ENCODE data around the gene NCL.
"Not testable (repeated sequence)": the region's sequence is repeated elsewhere in the genome, so short reads cannot be mapped to it uniquely, and the experiment has no call there.

NCL gene

DNA sequence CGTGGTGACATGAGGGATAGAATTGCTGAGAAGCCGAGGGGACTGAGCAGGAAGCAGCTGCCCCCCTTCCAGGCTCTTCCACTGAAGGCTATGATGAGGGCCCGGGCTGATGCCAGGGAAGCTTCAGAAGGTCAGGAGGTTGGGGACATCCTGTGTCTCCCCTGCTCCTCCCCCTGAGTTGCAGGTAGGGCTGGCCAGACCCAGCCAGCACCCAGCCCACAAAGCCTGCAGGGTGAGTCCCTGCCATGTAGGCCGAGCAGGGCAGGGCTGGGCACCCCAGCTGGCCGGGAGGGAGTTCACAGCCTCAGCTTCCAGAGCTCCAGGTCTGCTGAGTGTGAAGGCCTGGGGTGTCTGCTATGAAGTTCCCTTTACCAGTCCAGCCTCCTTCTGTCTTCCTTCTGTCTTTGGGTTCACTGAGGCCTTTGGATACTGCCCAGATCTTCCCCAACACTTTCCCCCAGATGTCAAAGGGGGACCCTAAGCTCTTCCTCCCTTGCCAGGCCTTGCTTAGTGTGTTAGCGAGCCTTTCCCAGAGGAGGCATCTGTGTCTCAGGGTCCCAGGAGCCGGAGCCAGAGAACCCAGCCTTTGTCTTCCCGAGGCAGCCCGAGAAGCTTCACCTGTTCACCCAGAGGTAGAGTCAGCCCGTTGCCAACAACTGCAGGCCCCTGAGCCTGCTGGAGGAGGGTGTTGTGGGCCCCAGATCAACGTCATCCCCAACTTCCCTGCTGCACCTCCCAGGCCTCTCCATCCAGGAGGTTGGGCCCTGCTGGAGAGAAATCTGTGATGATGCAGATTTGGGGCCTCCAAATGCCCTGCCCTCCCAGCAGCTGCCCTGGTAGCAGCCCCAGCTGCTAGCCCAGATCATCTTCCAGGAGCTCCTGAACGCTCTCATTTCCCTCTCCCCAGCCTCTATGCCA, 3.6 kb upstream of the NCL start:
- no peak for DNase-seq (ENCODE audit: low spot score)

DNA sequence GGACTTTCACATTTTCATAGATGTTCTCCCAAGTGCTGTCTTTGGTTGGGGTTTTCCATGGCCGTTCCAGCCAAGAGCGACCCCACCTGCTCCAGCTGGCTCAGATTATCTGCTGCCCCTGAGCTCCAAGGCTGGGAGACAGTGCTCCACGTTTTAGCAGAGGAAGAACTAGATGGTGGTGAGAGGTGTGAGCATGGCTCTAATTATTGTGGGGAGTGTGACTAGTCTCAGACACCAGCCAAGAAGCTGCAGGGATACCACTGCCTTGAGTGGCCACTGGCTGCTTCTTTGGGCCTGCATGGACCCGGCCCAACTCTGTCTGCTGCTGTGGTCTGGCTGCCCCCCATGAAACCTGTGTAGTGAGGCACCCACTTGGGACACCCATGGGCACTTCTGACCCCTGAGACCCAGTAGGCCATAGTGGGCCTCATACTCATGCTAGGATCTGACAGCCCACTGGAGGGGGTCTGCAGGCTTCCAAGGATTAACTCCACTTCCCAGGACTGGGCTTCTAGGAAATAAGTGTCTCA, 2.8 kb upstream of the NCL start:
- no peak for DNase-seq (ENCODE audit: low spot score)

DNA sequence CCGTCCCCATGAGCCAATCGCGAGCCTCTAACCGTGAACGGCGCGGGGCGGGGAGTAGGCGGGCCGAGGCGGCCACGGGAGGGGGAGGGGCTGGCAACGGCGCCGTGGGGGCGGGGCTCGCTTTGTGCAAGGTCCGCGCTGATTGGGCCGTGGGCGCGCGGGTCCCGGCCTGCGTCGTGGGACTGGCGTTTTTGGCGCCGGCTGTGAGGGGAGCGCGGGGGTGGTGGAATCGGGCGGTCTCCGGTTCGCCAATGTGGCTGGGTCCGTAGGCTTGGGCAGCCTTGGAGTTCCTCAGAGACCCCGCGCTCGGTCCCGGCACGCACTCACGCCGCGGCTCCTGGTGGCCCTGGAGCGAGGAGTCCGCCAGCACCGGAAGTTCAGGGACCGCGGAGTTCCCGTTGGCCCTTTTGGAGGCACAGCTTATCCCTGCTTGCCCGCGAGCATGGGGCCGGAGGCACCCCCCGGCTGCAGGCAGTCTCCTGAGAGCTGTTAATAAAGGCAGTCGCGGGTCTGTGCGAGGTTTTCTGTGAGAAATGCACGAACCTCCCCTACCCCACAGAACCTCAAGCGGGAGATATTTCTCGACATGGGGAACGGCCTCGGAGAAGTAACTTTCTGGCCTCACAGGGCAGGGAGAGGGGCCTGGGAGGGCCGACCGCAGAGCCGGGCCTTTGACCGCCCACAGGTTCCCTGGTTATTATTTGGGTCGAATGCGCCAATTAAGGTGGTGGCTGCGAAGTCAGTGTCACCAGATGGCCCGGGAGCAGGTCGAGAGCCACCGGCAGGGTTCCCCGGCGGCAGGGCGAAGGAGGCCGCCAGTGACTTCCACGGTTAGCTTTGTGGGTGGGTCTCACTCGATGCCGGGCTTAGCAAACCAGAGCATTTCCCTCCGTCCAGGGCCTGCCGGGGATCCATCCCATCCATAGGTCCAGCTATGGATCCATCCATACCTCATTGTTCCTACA, 574 bp upstream of the NCL start:
- DNase-seq (ENCODE audit: low spot score), result peak; percentile 97

DNA sequence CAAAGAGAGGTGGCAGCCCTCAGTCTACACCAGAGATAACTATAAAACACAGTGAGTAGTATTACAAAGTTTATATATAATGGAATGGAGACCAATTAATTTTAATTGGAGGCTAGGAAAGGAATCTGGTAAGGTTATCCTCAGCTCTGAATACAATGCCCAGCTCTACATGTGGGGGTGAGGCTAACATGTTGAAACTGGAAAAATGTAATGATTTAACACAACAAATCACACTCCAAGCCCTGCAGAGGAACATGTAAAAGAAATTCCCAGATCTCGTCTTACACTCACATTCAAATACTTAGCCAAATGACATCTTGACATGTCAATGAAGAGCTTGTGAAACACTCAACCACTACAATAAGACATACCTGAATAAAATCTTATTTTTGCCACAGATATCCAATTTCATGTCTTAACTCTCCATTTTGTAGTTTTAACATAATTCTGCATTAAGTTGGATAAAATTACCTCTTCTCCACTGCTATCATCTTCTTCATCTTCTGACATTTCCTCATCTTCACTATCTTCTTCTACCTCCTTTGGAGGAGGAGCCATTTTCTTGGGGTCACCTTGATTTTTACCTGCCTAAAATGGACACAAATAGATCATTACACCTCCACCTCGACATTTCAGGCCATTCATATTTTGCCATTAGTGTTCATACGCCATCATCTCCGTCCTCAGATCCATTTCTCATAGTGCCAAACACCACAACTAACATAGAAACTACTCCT, 1.4 kb downstream of the NCL start:
- DNase-seq (ENCODE audit: low spot score), result no peak

DNA sequence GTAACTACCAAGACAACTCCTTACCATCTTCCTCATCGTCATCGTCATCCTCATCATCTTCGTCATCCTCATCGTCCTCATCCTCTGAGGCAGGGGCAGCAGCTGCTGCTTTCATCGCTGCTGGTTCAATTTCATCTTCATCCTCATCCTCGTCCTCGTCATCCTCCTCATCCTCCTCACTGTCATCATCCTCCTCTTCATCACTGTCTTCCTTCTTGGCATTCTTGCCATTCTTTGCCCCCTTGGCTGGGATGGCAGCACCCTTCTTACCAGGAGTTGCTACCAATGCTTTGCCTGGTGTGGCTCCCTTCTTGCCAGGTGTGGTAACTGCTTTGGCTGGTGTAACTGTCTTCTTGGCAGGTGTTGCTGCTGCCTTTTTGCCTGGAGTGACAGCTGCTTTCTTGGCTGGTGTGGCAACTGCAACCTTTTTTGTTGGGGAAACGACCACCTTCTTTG, 2.7 kb downstream of the NCL start:
- no peak for DNase-seq (ENCODE audit: low spot score)

DNA sequence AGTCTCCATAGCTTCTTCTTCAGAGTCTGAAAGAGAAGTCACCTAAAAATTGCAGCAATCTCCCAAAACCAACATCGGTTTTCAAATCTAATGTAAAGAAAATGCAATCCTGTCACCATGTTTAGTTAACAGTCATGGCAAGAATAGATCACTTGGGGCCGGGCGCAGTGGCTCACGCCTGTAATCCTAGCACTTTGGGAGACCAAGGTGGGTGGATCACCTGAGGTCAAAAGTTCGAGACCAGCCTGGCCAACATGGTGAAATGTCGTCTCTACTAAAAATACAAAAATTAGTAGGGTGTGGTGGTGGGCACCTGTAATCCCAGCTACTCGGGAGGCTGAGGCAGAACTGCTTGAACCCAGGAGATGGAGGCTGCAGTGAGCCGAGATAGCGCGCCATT, 3.4 kb downstream of the NCL start:
- DNase-seq (ENCODE audit: low spot score), result not testable (repeated sequence)

DNA sequence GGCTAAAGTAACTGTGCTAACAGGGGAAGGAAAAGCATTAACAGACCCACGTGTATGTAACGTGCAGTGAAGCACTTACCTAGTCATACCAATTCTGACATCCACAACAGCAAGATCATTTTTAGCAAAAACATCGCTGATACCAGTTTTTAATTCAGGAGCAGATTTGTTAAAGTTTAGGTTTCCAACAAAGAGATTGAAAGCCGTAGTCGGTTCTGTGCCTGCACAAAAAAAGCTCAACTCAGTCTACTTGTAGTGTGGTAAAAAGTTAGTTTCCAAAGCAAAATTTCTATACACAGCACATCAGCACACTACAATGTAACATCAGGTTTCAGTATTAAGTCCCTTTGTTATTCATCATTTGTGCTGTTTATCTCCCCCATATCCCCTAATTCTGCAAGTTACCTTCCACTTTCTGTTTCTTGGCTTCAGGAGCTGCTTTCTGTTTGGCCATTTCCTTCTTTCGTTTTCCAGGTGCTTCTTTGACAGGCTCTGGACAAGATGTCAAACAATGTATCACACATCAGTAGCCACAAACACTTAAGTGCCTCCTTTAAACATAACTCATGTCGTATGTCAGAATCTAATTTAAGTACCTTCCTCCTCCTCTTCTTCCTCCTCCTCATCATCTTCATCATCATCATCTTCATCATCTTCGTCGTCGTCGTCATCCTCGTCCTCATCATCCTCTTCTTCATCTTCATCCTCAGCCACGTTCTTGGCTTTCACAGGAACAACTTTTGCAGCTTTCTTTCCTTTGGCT, 4.0 kb downstream of the NCL start:
- DNase-seq (ENCODE audit: low spot score), result no peak

DNA sequence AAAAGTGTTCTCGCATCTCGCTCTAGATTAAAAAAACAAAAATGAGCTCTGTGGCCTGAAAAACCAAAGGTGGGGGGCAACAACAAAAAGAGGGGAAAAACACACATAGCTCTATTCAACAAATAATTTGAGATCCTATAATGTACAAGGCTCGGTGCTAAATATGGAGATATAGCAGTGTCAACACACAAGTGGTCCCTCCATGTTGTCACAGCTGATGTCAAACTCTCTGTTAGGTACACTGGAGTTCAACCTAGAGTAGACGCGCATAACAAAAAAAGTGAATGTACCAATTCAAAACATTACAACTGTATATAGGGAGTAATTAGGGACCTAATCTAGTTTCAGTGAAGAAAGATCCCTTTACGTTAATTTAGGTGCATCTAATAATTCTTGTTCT, 5.9 kb downstream of the NCL start:
- no peak for DNase-seq (ENCODE audit: low spot score)

DNA sequence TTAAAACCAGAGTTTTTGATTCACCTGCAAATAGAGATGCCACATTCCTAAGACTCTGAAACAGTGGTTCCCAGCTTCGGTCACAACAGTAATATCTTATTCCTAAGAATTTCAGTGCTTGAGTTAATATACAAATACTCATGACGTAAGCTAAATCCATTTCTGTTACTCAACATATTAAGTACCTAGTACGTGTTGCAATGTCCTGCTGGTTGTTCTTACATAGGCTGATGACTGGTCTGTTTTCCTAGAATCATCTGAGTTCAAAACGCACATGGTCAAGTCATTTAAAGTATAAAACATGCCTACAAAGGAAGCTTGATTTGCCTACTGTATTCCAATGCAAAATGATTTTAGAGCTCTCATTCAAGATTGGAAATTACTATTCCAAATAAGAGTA, 7.2 kb downstream of the NCL start:
- no peak for DNase-seq (ENCODE audit: low spot score)

DNA sequence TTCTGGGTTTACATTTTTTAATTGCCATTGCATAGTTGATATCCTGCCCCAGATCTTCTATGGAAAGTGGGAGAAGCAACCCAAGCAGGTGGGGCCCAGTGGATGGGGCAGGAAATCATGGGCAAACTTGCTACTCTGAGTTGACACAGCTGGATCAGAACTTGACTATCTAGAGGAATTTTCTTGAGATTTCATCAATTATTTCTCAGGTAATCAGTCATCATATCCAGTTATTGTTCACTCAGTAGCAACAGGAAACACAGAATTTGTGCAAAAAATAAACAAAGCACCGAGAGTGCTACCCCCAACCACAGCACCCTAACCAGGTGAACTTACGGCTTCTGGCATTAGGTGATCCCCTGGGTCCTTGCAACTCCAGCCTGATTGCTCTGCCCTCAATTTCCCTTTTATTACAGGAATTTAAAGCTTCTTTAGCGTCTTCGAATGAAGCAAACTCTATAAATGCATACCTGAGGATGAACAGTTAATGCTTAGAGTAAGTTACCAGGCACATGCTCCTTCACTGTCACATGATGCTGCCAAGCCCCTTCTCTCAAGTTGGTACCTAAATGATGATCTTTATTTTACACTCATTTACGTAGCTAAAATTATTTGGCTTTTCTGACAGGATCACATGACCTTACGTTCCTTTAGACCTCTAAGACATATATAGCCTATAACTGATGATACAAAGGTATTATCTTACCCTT, 7.8 kb downstream of the NCL start:
- DNase-seq (ENCODE audit: low spot score), result no peak

DNA sequence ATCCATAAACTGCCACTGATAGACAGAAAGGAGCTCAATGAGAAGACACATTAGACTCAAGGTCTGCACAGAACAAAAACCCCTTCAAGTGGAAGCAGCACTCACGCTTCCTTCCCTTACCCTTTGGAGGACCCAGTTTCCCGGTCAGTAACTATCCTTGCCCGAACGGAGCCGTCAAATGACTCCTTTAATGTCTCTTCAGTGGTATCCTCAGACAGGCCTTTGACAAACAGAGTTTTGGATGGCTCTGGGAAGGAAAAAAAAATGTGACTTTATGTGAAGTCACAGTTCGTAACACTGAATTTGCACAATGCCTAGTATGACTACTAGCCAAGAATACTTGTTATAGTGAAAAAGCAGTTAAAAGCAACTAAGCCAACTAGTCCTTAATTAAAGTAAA, 8.4 kb downstream of the NCL start:
- no peak for DNase-seq (ENCODE audit: low spot score)

DNA sequence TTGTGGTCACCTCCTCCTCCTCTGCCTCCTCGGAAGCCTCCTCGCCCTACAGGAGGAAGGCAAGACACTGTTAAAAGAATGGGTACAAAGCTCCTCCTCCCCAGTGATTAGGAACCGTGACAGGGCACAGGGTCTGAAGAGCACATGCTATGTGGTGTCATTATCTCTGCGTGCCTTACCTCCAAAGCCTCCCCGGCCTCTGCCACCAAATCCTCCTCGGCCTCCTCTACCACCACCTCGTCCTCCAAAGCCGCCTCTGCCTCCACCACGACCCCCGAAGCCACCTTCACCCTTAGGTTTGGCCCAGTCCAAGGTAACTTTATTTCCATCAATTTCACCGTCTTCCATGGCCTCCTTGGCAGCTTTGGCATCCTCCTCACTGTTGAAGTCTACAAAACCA, 9.1 kb downstream of the NCL start:
- DNase-seq (ENCODE audit: low spot score), result no peak

DNA sequence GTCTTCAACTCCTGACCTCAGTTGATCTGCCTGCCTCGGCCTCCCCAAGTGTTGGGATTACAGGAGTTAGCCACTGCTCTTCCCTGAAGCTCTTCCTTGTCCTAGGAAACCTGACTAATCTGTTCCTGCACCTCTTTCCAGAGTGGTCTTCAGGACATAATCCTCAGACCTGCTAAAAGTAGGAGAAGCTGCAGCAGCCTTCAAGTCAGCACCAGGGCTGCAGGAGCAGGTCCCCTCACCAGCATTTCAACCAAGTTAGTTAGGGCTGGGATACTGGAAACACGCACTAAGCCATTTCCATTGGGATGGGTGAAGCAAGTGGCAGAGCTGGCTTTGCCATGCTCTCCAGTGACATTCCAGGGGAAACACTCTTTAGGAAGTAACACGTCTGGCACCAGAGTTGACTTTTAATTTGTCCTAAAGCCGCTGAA, 9.9 kb downstream of the NCL start:
- no peak for DNase-seq (ENCODE audit: low spot score)

DNA sequence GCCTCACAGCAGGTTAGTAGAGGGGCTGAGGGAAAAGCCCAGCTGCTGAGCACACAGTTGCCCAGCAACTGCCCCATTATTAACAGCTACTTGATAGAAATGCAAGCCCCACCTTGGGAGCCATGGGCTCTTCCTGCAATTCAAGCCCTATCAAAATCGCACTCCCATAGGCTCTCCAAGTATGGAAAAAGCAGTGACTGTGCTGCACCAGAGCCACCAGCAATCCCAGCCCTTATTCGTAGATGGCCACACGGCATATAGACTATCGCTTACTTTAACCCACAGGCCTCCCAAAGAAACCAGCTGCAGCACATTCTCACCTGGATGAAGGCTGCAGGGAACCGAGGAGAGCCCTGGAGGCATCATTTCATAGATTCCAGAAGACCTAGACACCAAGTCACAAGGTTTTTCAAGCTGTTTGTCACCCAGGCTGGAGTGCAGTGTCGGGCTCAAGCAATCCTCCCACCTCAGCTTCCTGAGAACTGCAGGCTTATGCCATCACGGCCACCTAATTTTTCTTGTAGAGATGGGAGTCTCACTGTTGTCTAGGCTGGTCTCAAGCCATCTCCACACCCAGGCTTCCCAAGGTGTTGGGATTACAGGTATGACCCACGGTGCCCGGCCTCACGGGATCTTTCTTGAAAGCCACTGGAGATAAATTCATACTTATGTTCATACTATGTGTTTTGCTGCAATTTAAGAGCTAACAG, 11.3 kb downstream of the NCL start:
- DNase-seq (ENCODE audit: low spot score), result no peak

DNA sequence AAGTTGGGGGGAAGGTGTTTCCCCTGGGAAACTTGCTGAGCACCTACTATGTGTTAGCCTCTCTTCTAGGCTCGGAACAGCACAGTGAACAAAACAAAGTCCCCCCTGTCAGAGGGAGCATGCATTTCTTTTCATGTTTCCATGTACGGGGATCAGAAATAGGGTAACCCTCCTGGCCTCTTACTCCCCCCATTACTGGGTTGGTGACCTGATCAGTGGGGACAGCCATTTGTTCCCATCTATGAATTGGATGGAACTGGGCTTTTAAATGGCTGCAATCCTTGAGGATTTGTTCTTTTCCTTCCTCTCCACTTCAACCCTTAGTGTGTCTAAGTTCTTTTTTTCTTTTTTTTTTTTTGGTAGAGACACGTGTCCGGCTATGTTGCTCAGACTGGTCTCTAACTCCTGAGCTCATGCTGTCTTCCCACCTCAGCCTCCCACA, 13.7 kb downstream of the NCL start:
- DNase-seq (ENCODE audit: low spot score), result no peak

DNA sequence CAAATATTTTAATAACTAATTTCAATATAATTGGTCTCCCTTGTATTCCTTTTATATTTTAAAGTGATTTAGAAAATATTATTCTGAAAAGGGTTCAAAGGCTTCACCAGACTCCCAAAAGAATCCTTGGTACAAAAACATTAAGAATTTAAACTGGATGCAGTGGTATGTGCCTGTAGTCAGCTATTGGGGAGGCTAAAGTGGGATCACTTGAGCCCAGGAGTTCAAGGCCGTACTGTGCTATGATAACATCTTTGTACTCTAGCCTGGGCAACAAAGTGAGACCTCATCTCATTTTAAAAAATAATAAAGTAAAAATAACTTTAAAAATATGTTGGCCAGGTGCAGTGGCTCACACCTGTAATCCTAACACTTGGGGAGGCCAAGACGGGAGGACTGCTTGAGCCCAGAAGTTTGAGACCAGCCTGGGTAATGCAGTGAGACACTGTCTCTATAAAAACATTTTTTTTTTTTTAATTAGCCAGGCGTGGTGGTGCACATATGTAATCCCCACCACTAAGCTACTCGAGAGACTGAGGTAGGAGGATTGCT, 14.7 kb downstream of the NCL start:
- no peak for DNase-seq (ENCODE audit: low spot score)

DNA sequence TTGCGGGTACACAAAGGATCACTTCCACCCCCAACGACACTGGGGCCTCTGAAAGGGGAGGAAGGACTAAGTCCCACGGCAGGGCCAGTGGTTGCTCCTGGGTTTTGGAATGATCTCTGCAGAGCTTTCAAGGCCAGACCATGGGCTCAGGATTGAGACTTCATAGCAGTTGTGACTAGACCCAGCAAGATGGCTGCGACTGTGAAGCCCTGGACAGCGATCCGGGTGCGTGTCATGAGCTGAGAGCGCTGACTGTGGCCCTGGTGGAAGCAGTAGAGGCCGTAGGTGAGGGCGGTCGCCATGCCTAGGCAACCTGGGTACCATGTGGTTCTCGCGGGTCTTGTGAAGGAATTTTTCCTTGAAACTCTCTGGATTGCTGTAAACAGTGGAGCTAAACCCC, 27.3 kb downstream of the NCL start:
- no peak for DNase-seq (ENCODE audit: low spot score)

DNA sequence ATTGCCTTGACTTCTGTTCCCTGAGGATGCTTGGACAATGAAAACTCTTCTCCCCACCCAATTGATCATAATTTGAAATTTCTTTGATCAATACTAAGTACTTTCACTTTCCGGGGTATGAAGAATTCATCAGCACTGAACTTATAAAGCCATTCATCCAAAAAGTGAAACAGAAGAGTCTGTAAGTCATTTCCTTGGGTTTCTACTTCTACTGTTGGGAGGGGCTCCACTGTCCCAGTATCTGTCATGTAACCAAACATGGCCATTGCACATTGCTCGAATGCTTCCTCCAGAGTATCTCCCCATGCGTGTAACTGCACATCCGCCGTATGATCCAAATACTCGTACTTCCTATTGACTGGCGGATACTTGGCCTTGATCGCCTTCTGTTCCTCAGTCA, 30.3 kb downstream of the NCL start:
- no peak for DNase-seq (ENCODE audit: low spot score)

DNA sequence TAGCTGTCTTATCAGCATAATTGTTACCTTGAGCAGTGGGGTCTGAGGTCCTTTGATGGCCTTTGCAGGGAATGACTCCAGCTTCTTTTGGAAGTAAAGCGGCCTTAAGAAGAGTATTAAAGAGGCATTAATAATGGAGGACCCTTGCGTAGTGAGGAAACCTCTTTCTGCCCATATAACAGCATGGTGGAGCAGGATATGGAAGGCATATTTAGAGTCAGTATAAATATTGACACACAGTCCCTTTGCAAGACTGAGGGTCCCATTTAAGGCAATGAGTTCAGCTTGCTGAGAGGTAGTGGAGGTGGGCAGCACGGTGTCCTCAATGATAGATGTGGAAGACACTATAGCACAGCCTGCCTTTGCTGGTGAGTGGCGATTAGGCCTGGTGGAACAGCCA, 32.7 kb downstream of the NCL start:
- no peak for DNase-seq (ENCODE audit: low spot score)

Data from kidney capillary endothelial cell (primary cell).